ENCODE results near the gene ATG3. TPM values are rescaled to one million over a fixed set of nuclear protein-coding genes. Genes with fewer than 3 reads are reported as not detected.
"Not testable (repeated sequence)": the region's sequence is repeated elsewhere in the genome, so short reads cannot be mapped to it uniquely, and the experiment has no call there.

ATG3 gene
- total RNA-seq, 2 experiments from 2014 or later: 49.2 to 50.4 TPM

DNA sequence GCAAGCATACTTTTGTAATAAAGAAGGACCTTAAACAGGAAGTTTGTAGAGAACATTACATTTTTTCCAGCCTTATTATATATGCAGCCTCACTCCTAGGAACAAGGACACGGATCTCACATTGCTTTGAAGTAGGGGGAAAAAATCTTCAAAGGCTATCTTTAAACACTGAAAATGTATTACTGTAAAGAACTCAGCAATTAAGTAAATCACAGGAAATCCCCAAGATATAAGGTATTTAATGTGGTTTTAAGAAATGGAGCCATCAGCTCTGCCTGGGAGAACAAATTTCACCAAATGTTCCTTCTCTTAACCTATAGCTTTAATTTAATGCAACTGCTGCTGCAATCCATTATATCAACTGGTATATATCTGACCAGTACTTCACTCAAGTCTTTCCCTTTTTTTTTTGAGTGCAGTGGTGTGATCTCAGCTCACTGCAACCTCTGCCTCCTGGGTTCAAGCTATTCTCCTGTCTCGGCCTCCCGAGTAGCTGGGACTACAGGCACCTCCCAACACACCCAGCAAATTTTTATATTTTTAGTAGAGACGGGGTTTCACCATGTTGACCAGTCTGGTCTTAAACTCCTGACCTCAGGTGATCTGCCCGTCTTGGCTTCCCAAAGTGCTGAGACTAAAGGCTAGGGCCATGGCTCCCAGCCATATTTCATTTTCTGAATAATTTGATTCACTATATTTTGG lies 65.2 kb downstream of the ATG3 start:
- Mint-ChIP-seq H3K9me3 (peaks cover 6% of the 10 kb centered on the region), H3K36me3 (ENCODE audit: low read depth) (peaks cover 67% of the 10 kb centered on the region), H3K27me3 (ENCODE audit: low read depth) (no peaks in the 10 kb centered on the region), H3K27ac (peak overlapping the region; percentile 100), H3K4me3 (peak overlapping the region; percentile 100), H3K4me1 (ENCODE audit: low read depth) (peaks cover 56% of the 10 kb centered on the region)
- CTCF ChIA-PET: interaction anchor here (0.6 to 4.6 kb wide), 4 partner anchors 11 to 359 kb away, joined by 3 to 33 read pairs (median 6); partner anchors contain the start of genes CD200 and SLC9C1
- intact Hi-C loops (cut with micrococcal nuclease): loop anchor here (5.0 kb wide), 3 partner anchors 424 to 1251 kb away; partner anchors contain the start of genes ATP6V1A and NAA50
- no peak for DNase-seq

DNA sequence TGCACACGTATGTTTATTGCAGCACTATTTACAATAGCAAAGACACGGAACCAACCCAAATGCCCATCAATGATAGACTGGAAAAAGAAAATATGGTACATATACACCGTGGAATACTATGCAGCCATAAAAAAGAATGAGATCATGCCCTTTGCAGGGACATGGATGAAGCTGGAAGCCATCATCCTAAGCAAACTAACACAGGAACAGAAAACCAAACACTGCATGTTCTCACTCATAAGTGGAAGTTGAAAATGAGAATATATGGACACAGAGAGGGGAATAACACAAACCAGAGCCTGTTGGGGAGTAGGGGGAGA lies 67.4 kb downstream of the ATG3 start:
- peak overlapping the region; percentile 100 for H3K4me3 Mint-ChIP-seq
- peak overlapping the region; percentile 100 for H3K27ac Mint-ChIP-seq
- H3K36me3 Mint-ChIP-seq (ENCODE audit: low read depth): peaks cover 77% of the 10 kb centered on the region
- H3K9me3 Mint-ChIP-seq; DNase-seq; CTCF ChIA-PET; H3K27me3 Mint-ChIP-seq (ENCODE audit: low read depth): not testable (repeated sequence)
- intact Hi-C loops (cut with micrococcal nuclease): loop anchor here (5.0 kb wide), 1 partner anchor 947 kb away; no protein-coding TSS in a partner anchor
- peaks cover 61% of the 10 kb centered on the region for H3K4me1 Mint-ChIP-seq (ENCODE audit: low read depth)

DNA sequence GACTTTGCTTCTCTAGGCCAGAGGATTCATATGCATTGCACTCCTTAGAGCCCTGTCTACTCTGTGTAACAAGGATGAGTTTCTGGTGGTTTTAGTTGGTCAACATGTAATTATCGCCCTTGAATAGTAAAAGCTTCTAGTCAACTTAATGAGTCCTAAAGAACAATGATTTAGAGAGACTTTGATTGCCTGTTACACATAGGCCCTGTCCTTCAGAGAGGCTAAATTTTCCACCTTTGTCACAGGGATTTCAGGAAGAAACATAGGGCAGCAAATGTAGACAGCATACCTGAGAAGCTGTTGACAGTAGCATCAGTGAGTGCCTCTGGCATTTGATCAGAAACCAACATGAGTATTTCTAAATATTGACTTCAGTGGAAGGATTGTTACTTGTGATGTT lies 69.6 kb downstream of the ATG3 start:
- peaks cover 78% of the 10 kb centered on the region for H3K36me3 Mint-ChIP-seq (ENCODE audit: low read depth)

DNA sequence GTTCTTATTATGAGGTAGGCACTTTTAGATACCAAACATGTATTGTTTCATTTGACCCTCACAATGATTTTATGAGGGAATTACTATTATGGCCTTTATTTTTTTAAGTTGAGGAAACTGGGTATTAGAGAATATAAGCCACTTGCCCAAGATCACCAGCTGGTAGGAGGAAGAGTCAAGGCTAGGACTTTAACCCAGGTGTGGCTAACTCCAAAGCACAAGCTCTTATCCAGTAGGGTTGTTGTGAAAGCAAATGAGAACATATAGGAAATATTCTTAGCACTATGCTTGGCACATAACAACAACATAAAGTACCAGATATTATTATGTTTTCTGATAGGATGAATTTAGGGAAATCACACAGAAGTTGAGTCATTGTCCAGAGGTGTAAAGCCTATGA lies 70.4 kb downstream of the ATG3 start:
- H3K4me1 Mint-ChIP-seq (ENCODE audit: low read depth): peaks cover 85% of the 10 kb centered on the region
- peaks cover 6% of the 10 kb centered on the region for H3K9me3 Mint-ChIP-seq
- intact Hi-C loops (cut with micrococcal nuclease): loop anchor here (1.0 to 5.0 kb wide), 7 partner anchors 8 to 944 kb away; partner anchors contain the start of genes BTLA and SLC35A5
- peak overlapping the region; percentile 100 for H3K4me3 Mint-ChIP-seq
- peaks cover 77% of the 10 kb centered on the region for H3K36me3 Mint-ChIP-seq (ENCODE audit: low read depth)
- H3K27ac Mint-ChIP-seq: peak overlapping the region; percentile 100
- no peaks in the 10 kb centered on the region for H3K27me3 Mint-ChIP-seq (ENCODE audit: low read depth)
- CTCF ChIA-PET: interaction anchor here (0.6 to 2.0 kb wide), 8 partner anchors 8 to 366 kb away, joined by 3 to 7 read pairs (median 4); partner anchors contain the start of gene SLC9C1
- DNase-seq: no peak

More for the DNA sequence above, 69.6 kb downstream of the ATG3 start:
- intact Hi-C loops (cut with micrococcal nuclease): loop anchor here (5.0 kb wide), 1 partner anchor 945 kb away; no protein-coding TSS in a partner anchor
- Mint-ChIP-seq H3K27me3 (ENCODE audit: low read depth) (no peaks in the 10 kb centered on the region), H3K27ac (peak overlapping the region; percentile 100), H3K4me1 (ENCODE audit: low read depth) (peaks cover 81% of the 10 kb centered on the region), H3K4me3 (peak overlapping the region; percentile 100), H3K9me3 (peaks cover 6% of the 10 kb centered on the region)
- no peak for DNase-seq
- CTCF ChIA-PET: interaction anchor here (0.6 to 1.8 kb wide), 6 partner anchors 9 to 365 kb away, joined by 3 to 7 read pairs (median 3); partner anchors contain the start of gene SLC9C1

DNA sequence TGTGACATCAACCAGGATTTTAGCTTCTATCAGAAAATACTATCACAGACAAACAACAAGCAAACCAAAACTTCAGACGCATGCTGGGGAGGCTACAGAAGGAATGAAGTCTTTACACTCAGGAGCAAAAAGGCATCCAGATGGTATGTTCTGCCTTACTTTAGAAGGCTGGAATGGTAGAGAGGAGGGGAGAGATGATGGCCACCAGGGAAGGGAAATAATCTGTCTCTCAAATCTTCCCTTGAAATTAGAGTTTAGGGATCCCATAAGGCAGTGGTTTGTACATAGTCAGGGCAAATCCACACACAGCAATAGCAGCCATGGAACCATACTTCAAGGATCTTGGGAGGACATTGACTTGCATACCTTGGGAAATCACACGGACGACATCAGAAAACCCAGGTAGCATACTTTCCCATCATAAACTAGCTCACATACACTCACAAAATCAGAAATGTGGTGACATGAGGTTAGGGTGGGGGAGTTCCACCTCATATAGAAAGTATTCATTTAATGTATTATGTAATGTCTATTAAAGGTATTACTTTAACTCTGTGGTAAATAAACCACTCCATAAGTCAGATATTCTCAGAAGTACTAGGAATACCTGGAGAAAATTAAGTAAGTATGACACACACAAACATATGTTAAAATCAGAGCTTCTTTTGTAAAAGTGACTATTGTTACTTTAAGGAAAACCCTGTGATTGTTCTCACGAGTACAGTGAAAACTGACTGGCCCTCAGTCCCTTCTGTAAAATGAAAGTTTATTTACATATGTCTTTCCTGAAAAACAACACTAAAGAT lies 71.9 kb downstream of the ATG3 start:
- CTCF ChIA-PET: interaction anchor here (0.6 to 2.0 kb wide), 10 partner anchors 10 to 186 kb away, joined by 3 to 6 read pairs (median 4); partner anchors contain the start of gene BTLA
- H3K27ac Mint-ChIP-seq: peak overlapping the region; percentile 100
- peaks cover 70% of the 10 kb centered on the region for H3K36me3 Mint-ChIP-seq (ENCODE audit: low read depth)

DNA sequence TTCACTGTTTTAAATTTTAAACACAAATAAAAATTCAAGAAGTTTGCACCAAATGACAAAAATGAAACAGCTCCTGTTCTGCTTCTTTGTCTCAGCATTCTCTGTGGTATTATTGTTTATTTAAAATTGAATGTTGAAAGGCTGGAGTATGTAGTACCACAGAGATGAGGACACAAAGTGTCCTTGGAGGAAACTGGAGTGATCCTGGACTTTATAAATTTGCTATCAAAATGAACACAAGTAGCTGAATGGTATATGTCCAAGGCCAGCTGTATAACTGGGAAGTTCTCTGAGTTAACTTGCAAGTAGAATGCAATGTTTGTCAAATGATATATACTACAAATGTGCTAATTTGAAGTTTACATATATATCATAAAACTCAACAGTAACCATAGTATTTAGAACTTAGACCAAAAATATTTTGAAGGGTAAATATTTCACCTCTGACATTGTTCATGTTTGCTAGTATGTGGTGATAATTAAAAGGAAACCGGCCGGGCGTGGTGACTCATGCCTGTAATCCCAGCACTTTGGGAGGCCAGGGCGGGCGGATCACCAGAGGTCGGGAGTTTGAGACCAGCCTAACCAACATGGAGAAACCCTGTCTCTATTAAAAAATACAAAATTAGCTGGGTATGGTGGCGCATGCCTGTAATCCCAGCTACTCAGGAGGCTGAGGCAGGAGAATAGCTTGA lies 74.8 kb downstream of the ATG3 start:
- H3K36me3 Mint-ChIP-seq (ENCODE audit: low read depth): peaks cover 62% of the 10 kb centered on the region
- H3K27ac Mint-ChIP-seq: peak overlapping the region; percentile 100
- H3K4me3 Mint-ChIP-seq: no peak overlapping the region
- DNase-seq: no peak
- H3K27me3 Mint-ChIP-seq (ENCODE audit: low read depth): no peaks in the 10 kb centered on the region
- CTCF ChIA-PET: interaction anchor here (0.6 kb wide), 1 partner anchor 35 kb away, joined by 3 read pairs; no protein-coding TSS in a partner anchor
- intact Hi-C loops (cut with micrococcal nuclease): no loop called here
- H3K9me3 Mint-ChIP-seq: no peaks in the 10 kb centered on the region
- H3K4me1 Mint-ChIP-seq (ENCODE audit: low read depth): peaks cover 80% of the 10 kb centered on the region

More for the DNA sequence above, 71.9 kb downstream of the ATG3 start:
- intact Hi-C loops (cut with micrococcal nuclease): loop anchor here (1.0 to 5.0 kb wide), 4 partner anchors 57 to 943 kb away; partner anchors contain the start of genes GCSAM and SLC35A5
- DNase-seq: peak; percentile 56
- Mint-ChIP-seq H3K4me3 (peak overlapping the region; percentile 100), H3K9me3 (peaks cover 6% of the 10 kb centered on the region), H3K4me1 (ENCODE audit: low read depth) (peaks cover 81% of the 10 kb centered on the region), H3K27me3 (ENCODE audit: low read depth) (no peaks in the 10 kb centered on the region)

DNA sequence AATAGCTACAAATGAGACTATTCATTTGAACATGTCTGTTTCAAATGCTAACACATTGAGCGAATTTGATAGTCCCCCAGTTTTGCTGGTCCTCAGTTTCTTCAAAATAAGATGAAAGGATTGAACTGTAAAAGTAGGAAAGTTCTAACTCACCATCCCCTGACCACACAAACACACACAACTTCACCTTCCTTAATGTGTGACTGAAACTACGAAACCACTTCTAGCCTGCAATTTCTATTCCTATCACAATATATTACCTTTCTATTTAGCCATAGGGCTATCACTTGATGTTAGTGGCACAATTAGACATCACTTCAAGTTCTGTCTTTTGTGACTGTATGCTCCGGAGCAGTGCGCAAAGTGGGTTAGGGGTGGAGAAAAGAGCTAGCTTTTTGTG lies 77.4 kb downstream of the ATG3 start:
- Mint-ChIP-seq H3K4me3 (no peak overlapping the region), H3K4me1 (ENCODE audit: low read depth) (peaks cover 78% of the 10 kb centered on the region), H3K27me3 (ENCODE audit: low read depth) (no peaks in the 10 kb centered on the region), H3K36me3 (ENCODE audit: low read depth) (peaks cover 61% of the 10 kb centered on the region), H3K27ac (no peak overlapping the region), H3K9me3 (no peaks in the 10 kb centered on the region)
- DNase-seq: no peak
- CTCF ChIA-PET: interaction anchor here (0.6 kb wide), 1 partner anchor 14 kb away, joined by 5 read pairs; no protein-coding TSS in a partner anchor
- intact Hi-C loops (cut with micrococcal nuclease): no loop called here

DNA sequence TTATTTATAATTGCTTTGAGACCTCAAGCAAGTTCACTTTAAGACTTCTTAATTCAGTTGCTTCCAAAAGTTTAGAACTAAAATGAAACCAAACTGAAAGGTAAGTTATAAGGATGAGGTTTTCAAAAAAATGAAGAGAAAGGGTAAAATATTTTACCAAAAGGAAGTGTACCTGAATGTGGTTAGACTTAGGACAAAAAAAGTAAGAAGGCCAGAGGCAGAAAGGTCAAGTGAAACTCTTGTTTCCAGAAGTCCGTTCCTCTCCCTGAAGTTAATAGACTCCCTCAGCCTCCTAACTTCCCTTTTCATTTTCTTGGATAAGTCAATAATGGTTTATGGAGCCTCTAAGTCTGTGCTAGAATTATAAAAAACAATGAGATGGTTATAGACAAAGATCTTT lies 79.1 kb downstream of the ATG3 start:
- H3K36me3 Mint-ChIP-seq (ENCODE audit: low read depth): peaks cover 62% of the 10 kb centered on the region
- CTCF ChIA-PET: no interaction called here
- peaks cover 71% of the 10 kb centered on the region for H3K4me1 Mint-ChIP-seq (ENCODE audit: low read depth)
- H3K27me3 Mint-ChIP-seq (ENCODE audit: low read depth): no peaks in the 10 kb centered on the region
- no peak for DNase-seq
- peak overlapping the region; percentile 47 for H3K27ac Mint-ChIP-seq
- intact Hi-C loops (cut with micrococcal nuclease): loop anchor here (1.0 kb wide), 1 partner anchor 8 kb away; no protein-coding TSS in a partner anchor
- H3K4me3 Mint-ChIP-seq: no peak overlapping the region
- H3K9me3 Mint-ChIP-seq: no peaks in the 10 kb centered on the region

Other genes with a start within 250 kb of the ATG3 start
- gene CD200, start 228.8 kb downstream of the ATG3 start, total RNA-seq: 10 to 100 TPM; 50.0 to 53.6 TPM
- gene BTLA, start 62.5 kb downstream of the ATG3 start, total RNA-seq: 10 to 100 TPM; 70.6 to 73.4 TPM
- gene SLC35A5, start 83 bp upstream of the ATG3 start, total RNA-seq: 10 to 100 TPM; 15.7 to 16.0 TPM
- gene CCDC80, start 79.2 kb upstream of the ATG3 start, total RNA-seq: not detected